ENCODE data around the gene SNAPC2.
"Not testable (repeated sequence)": the region's sequence is repeated elsewhere in the genome, so short reads cannot be mapped to it uniquely, and the experiment has no call there.

SNAPC2 gene

GRCh38 chr19:7923295-7924191 lies 3.4 kb downstream of the SNAPC2 start:
- DNase-seq: no peak

- DNase-seq: no peak
Measured at GRCh38 chr19:7924241-7924640, 4.1 kb downstream of the SNAPC2 start.

- DNase-seq: no peak
Measured at GRCh38 chr19:7924651-7925170, 4.6 kb downstream of the SNAPC2 start.

- DNase-seq: peak; percentile 81
Measured at GRCh38 chr19:7925171-7925851, 5.2 kb downstream of the SNAPC2 start.

GRCh38 chr19:7926021-7926726 lies 6.0 kb downstream of the SNAPC2 start, which contains the start of gene CTXN1:
TSS of gene CTXN1 (minus strand) at chr19:7926135. CDS start at chr19:7925538, 597 bp downstream.
- DNase-seq: peak; percentile 76

- DNase-seq: no peak
Measured at GRCh38 chr19:7926727-7927604, 6.8 kb downstream of the SNAPC2 start.

GRCh38 chr19:7927605-7928333 lies 7.6 kb downstream of the SNAPC2 start:
- DNase-seq: no peak

GRCh38 chr19:7928334-7928706 lies 8.2 kb downstream of the SNAPC2 start:
- no peak for DNase-seq

GRCh38 chr19:7928741-7929701 lies 8.9 kb downstream of the SNAPC2 start:
- DNase-seq: peak; percentile 54

- not testable (repeated sequence) for DNase-seq
Measured at GRCh38 chr19:7930030-7930429, 9.9 kb downstream of the SNAPC2 start.

- DNase-seq: no peak
Measured at GRCh38 chr19:7930765-7931164, 10.6 kb downstream of the SNAPC2 start.

- DNase-seq: no peak
Measured at GRCh38 chr19:7931221-7932061, 11.3 kb downstream of the SNAPC2 start.

GRCh38 chr19:7932276-7932929 lies 12.3 kb downstream of the SNAPC2 start:
- DNase-seq: no peak

GRCh38 chr19:7932930-7933300 lies 12.8 kb downstream of the SNAPC2 start:
- DNase-seq: no peak

- DNase-seq: no peak
Measured at GRCh38 chr19:7933411-7933810, 13.3 kb downstream of the SNAPC2 start.

- DNase-seq: no peak
Measured at GRCh38 chr19:7933828-7934725, 13.9 kb downstream of the SNAPC2 start.

GRCh38 chr19:7934766-7935165 lies 14.6 kb downstream of the SNAPC2 start:
- DNase-seq: no peak

- no peak for DNase-seq
Measured at GRCh38 chr19:7940841-7941240, 20.7 kb downstream of the SNAPC2 start.
